ENCODE results near the gene AUP1. TPM values are rescaled to one million over a fixed set of nuclear protein-coding genes. Genes with fewer than 3 reads are reported as not detected.

Gene AUP1
- total RNA-seq, 2 donors from 2014 or later: 85.5 to 113 TPM

DNA sequence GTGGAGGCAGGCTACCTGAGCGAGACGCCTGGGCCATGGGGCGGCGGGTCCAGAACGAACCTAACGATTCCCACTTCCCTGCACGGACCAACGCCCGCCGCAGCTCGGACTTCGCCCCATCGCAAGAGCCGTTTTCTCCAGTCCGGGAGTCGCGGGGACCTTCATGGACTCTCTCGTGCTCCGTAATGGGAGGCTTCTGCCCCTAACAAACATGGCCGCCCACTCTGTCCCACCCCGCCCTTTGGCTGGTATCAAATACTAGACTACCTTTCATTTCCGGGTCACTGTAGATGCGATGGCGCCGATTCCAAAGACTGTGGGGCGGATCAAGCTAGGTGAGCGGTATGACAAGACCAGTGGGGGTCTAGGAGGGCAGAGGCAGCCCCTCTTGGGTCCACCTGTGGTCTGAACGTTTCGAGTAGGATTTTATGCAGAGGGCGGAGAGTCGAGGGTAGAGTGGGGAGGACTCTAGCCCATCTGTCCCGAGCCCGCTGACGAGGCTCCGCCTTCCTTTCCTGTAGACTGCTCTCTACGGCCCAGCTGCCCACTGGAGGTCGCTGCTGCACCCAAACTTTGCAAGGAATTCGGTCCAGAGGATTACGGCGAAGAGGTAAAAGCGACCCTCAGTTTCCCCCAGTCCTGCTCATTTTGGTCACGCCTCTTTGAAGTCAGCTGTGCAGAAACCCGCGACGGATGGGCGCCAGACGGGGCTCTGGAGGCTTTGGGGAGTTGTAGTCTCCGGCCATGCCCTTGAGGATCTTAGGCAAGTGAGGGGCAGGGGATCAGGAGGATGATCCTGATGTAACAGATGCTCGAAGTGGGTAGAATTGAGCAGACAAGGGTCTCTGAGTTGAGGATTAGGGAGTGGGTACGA lies 46.5 kb downstream of the AUP1 start, which contains the start of the genes CCDC142 and TTC31:
Gene CCDC142 (minus strand): TSS at position 198 of the 874 bp plus-strand sequence. CDS start 161 bp downstream, at position 37.
Gene TTC31 (plus strand): TSS at position 281 of the 874 bp plus-strand sequence. CDS start 15 bp downstream, at position 296.
- Histone ChIP-seq H3K36me3 (peaks cover 17% of the 10 kb centered on the region), H3K4me1 (ENCODE audit: control insufficient read depth in 1 of 2, low read depth in 2 of 2) (peaks cover 23 to 35% of the 10 kb centered on the region in 2 donors), H3K9me3 (no peaks in the 10 kb centered on the region), H3K27ac (peak within 1 kb of the TSS; percentile 88 to 94), H3K4me3 (peak within 1 kb of the TSS; percentile 100), H3K27me3 (replicated peaks; ENCODE audit: insufficient read depth) (no peaks in the 10 kb centered on the region)
- DNase-seq (ENCODE audit: low spot score): peak; percentile 95
- ATAC-seq (ENCODE audit: insufficient number of reproducible peaks, low FRiP score, low read depth): peak; percentile 100
- TF ChIP-seq, protein P1, sequence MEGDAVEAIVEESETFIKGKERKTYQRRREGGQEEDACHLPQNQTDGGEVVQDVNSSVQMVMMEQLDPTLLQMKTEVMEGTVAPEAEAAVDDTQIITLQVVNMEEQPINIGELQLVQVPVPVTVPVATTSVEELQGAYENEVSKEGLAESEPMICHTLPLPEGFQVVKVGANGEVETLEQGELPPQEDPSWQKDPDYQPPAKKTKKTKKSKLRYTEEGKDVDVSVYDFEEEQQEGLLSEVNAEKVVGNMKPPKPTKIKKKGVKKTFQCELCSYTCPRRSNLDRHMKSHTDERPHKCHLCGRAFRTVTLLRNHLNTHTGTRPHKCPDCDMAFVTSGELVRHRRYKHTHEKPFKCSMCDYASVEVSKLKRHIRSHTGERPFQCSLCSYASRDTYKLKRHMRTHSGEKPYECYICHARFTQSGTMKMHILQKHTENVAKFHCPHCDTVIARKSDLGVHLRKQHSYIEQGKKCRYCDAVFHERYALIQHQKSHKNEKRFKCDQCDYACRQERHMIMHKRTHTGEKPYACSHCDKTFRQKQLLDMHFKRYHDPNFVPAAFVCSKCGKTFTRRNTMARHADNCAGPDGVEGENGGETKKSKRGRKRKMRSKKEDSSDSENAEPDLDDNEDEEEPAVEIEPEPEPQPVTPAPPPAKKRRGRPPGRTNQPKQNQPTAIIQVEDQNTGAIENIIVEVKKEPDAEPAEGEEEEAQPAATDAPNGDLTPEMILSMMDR (IDR thresholded peaks at IDR 0.05): peak; percentile 78

DNA sequence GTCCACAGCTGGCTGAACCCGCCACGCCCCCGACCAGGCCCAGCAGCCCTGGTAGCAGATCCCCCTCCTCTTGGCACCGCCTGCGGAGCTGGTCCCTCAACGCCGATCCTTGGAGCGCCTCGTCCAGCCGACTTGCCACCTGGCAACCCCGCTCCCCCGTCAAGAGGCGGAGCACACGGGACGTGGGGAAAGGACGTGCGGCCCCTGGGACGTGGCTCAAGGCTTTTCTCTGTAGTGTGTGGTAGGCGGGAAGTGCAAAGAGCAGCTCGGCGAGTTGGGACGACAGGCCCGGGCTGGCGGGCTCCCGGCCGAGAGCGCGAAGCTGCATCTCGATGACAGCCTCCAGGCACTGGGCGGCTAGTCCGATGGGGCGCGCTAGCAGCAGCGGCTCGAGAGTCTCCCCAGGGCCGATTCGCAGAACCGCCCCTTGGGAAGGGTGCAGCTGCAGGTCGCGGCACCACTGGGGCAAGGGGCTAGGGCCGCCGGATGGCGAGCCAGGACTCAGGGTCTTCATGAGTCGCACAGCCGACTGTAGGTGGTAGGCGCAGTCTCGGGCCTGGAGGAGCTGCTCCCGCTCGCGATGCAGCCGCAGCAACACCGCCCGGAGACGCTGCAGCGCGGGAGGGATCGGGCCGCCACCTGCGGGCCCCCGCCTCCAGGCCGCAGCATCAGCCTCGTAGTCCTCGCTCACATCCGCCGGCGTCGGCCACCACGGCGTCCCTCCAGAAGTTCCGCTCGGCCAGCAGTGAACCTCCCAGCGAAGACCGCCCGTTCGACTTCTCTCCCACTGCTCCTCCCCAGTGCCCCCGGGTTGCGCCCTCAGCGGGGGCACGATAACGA lies 47.3 kb downstream of the AUP1 start:
- H3K27ac ChIP-seq: peak overlapping the region; percentile 88 to 94
- ATAC-seq (ENCODE audit: insufficient number of reproducible peaks, low FRiP score, low read depth) (peak; percentile 26), DNase-seq (ENCODE audit: low spot score) (no peak)
- no peaks in the 10 kb centered on the region for H3K27me3 ChIP-seq (replicated peaks; ENCODE audit: insufficient read depth)
- TF ChIP-seq, protein P1 (IDR thresholded peaks at IDR 0.05): no peak
- peaks cover 18% of the 10 kb centered on the region for H3K36me3 ChIP-seq
- peaks cover 23 to 35% of the 10 kb centered on the region in 2 donors for H3K4me1 ChIP-seq (ENCODE audit: control insufficient read depth in 1 of 2, low read depth in 2 of 2)
- peak overlapping the region; percentile 100 for H3K4me3 ChIP-seq
- no peaks in the 10 kb centered on the region for H3K9me3 ChIP-seq

DNA sequence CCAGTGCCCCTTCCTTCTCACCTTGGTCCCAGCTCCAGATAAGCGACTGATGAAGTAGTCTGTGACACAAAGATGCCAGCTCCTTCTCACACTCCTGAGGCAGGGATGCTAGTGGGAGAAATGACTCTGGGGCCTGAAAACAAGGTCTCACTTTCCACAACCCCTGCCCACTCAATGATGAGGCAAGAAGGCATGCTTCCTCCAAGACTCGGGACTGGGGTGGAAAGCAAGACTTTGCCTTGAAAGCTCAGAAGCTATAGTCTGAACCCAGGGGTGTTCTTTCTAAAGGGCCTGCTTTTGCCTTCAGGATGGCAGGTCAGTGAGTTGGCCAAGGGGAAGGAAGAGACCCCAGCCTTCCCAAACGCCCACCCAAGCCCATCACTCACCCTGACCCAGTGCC lies 48.1 kb downstream of the AUP1 start:
- peak overlapping the region in 1 of 2 donors; percentile 88 for H3K27ac ChIP-seq
- H3K4me3 ChIP-seq: peak overlapping the region; percentile 100
- H3K27me3 ChIP-seq (replicated peaks; ENCODE audit: insufficient read depth): no peaks in the 10 kb centered on the region
- H3K4me1 ChIP-seq (ENCODE audit: control insufficient read depth in 1 of 2, low read depth in 2 of 2): peaks cover 23 to 35% of the 10 kb centered on the region in 2 donors
- ATAC-seq (ENCODE audit: insufficient number of reproducible peaks, low FRiP score, low read depth) (no peak), DNase-seq (ENCODE audit: low spot score) (no peak)
- peaks cover 13% of the 10 kb centered on the region for H3K36me3 ChIP-seq
- TF ChIP-seq, protein P1 (IDR thresholded peaks at IDR 0.05): no peak
- H3K9me3 ChIP-seq: no peaks in the 10 kb centered on the region

Other genes with a start within 250 kb of the AUP1 start
- gene SLC4A5, start 186.3 kb downstream of the AUP1 start, total RNA-seq: 1 to 10 TPM; 2.2 to 9.5 TPM
- 100 to 1,000 TPM; 123 to 332 TPM for gene DCTN1, start 149.4 kb downstream of the AUP1 start, total RNA-seq
- 1 to 10 TPM; 1.7 to 1.9 TPM for gene C2orf81, start 108.1 kb downstream of the AUP1 start, total RNA-seq
- gene WDR54, start 108.0 kb downstream of the AUP1 start, total RNA-seq: 1 to 10 TPM; 6.1 to 6.2 TPM
- gene RTKN, start 87.8 kb downstream of the AUP1 start, total RNA-seq: 10 to 100 TPM; 23.2 to 25.6 TPM
- 10 to 100 TPM; 15.4 to 17.8 TPM for gene INO80B, start 74.6 kb downstream of the AUP1 start, total RNA-seq
- gene WBP1, start 71.3 kb downstream of the AUP1 start, total RNA-seq: 10 to 100 TPM; 27.4 to 47.1 TPM
- gene MOGS, start 64.3 kb downstream of the AUP1 start, total RNA-seq: 10 to 100 TPM; 42.0 to 55.9 TPM
- gene MRPL53, start 57.0 kb downstream of the AUP1 start, total RNA-seq: 10 to 100 TPM; 14.6 to 40.8 TPM
- gene CCDC142, start 46.7 kb downstream of the AUP1 start, total RNA-seq: 10 to 100 TPM; 31.5 to 43.4 TPM
- 10 to 100 TPM; 37.9 to 38.9 TPM for gene TTC31, start 46.6 kb downstream of the AUP1 start, total RNA-seq
- gene LBX2, start 30.1 kb downstream of the AUP1 start, total RNA-seq: under 1 TPM; 0.54 to 0.71 TPM
- 1 to 10 TPM; 7.8 to 8.0 TPM for gene PCGF1, start 22.0 kb downstream of the AUP1 start, total RNA-seq
- not detected for gene TLX2, start 15.3 kb downstream of the AUP1 start, total RNA-seq
- 1 to 10 TPM in 1 of 2 donors, not detected in 1; 1.9 TPM for gene DQX1, start 3.5 kb downstream of the AUP1 start, total RNA-seq
- 10 to 100 TPM; 34.9 to 35.6 TPM for gene HTRA2, start 227 bp upstream of the AUP1 start, total RNA-seq
- gene LOXL3, start 24.2 kb upstream of the AUP1 start, total RNA-seq: 10 to 100 TPM; 16.6 to 24.9 TPM
- 10 to 100 TPM; 17.6 to 23.1 TPM for gene DOK1, start 25.0 kb upstream of the AUP1 start, total RNA-seq
- 1 to 10 TPM in 1 of 2 donors, not detected in 1; 4.5 TPM for gene M1AP, start 118.6 kb upstream of the AUP1 start, total RNA-seq
- gene SEMA4F, start 124.5 kb upstream of the AUP1 start, total RNA-seq: 10 to 100 TPM in 1 of 2 donors, 1 to 10 TPM in 1; 9.5 to 27.6 TPM